PC-9 (cell line): ENCODE data around the gene ARHGAP26. TPM values are rescaled to one million over a fixed set of nuclear protein-coding genes. Genes with fewer than 3 reads are reported as not detected.

Experiments used
- BruUV-seq: library from RNA; stranded (reverse); fragments of 400-500 nt; replicated peaks from 2 replicates; lab custom pipeline; 2021; lab: Mats Ljungman, UMichigan
- CTCF ChIA-PET: fragments of 300-600 bp; sonication (Branson Sonifier 250); formaldehyde crosslinking; loops from one replicate; lab custom pipeline; 2022; ENCODE audit warnings: antibody characterized with exemption; lab: Charles Lee
- POLR2A ChIA-PET: fragments of 300-600 bp; sonication (Branson Sonifier 250); formaldehyde crosslinking; loops from one replicate; lab custom pipeline; 2022; ENCODE audit warnings: antibody characterized with exemption; ENCODE audit not compliant: unreplicated experiment; lab: Charles Lee
- DNase-seq, 2 experiments: peaks; one replicate each; pipeline versions ENCODE4 v3.0.0 to v3.0.0-alpha.2; 2015 to 2022; ENCODE audit warnings: mixed read lengths in 1 of 2
- H2AFZ ChIP-seq: fragments of 200-600 bp; sonication (generic); 2 replicates; pipeline ENCODE4 v1.8.1; 2017; ENCODE audit warnings: antibody characterized with exemption
- H3F3A ChIP-seq: fragments of 200-600 bp; sonication (generic); 2 replicates; pipeline ENCODE4 v1.8.1; 2017; ENCODE audit warnings: antibody characterized with exemption, mild to moderate bottlenecking, low read depth; ENCODE audit not compliant: insufficient read depth
- H3K27ac ChIP-seq: fragments of 200-600 bp; sonication (generic); 2 replicates; pipeline ENCODE4 v1.6.1; 2016; ENCODE audit warnings: mixed run types
- H3K27me3 ChIP-seq: fragments of 200-600 bp; sonication (generic); 2 replicates; pipeline ENCODE4 v1.6.1; 2016; ENCODE audit warnings: low read depth, mixed run types; ENCODE audit not compliant: insufficient read depth
- H3K36me3 ChIP-seq: fragments of 200-600 bp; sonication (generic); 2 replicates; pipeline ENCODE4 v1.6.1; 2016; ENCODE audit warnings: low read depth, mixed run types
- H3K4me1 ChIP-seq: fragments of 200-600 bp; sonication (generic); replicated peaks from 2 replicates; pipeline ENCODE4 v1.6.1; 2016; ENCODE audit warnings: mixed run types; ENCODE audit not compliant: insufficient read depth
- H3K4me2 ChIP-seq: fragments of 200-600 bp; sonication (generic); 2 replicates; pipeline ENCODE4 v1.6.1; 2017; ENCODE audit warnings: mixed run types
- H3K4me3 ChIP-seq: fragments of 200-600 bp; sonication (generic); 2 replicates; pipeline ENCODE4 v1.6.1; 2016; ENCODE audit warnings: mixed run types
- H3K79me2 ChIP-seq: fragments of 200-600 bp; sonication (generic); 2 replicates; pipeline ENCODE4 v1.6.1; 2017; ENCODE audit warnings: low read depth, mixed run types
- H3K9me2 ChIP-seq: fragments of 200-600 bp; sonication (generic); 2 replicates; pipeline ENCODE4 v1.8.1; 2017; ENCODE audit warnings: mild to moderate bottlenecking; ENCODE audit not compliant: insufficient read depth
- H3K9me3 ChIP-seq: fragments of 200-600 bp; sonication (generic); 2 replicates; pipeline ENCODE4 v1.8.1; 2016; ENCODE audit warnings: low read depth; ENCODE audit not compliant: insufficient read depth
- H4K20me1 ChIP-seq: fragments of 200-600 bp; sonication (generic); 2 replicates; pipeline ENCODE4 v1.8.1; 2017; ENCODE audit not compliant: insufficient read depth
- EZH2 ChIP-seq: fragments of 200-600 bp; sonication (generic); IDR thresholded peaks from 2 replicates; pipeline ENCODE4 v1.8.0; 2017; ENCODE audit warnings: antibody characterized with exemption, low read depth
- intact Hi-C: fragments of 100-400 bp; cut with micrococcal nuclease; formaldehyde crosslinking; loops from one replicate; pipeline ENCODE4 v1.10.0; 2022; ENCODE audit not compliant: unreplicated experiment
- total RNA-seq: library from RNA; stranded (reverse); gene quantifications from 2 replicates; pipeline ENCODE4 v1.2.3, GENCODE V29; 2021
- TF ChIP-seq, protein P1 (sequence below): fragments of 200-600 bp; sonication (generic); conservative IDR thresholded peaks from 2 replicates; pipeline ENCODE4 v1.6.1; 2017; ENCODE audit warnings: mixed run types, antibody characterized with exemption, mild to moderate bottlenecking, moderate library complexity

The ARHGAP26 gene
- total RNA-seq, 1 experiment from 2014 or later, result 29.7 TPM

DNA sequence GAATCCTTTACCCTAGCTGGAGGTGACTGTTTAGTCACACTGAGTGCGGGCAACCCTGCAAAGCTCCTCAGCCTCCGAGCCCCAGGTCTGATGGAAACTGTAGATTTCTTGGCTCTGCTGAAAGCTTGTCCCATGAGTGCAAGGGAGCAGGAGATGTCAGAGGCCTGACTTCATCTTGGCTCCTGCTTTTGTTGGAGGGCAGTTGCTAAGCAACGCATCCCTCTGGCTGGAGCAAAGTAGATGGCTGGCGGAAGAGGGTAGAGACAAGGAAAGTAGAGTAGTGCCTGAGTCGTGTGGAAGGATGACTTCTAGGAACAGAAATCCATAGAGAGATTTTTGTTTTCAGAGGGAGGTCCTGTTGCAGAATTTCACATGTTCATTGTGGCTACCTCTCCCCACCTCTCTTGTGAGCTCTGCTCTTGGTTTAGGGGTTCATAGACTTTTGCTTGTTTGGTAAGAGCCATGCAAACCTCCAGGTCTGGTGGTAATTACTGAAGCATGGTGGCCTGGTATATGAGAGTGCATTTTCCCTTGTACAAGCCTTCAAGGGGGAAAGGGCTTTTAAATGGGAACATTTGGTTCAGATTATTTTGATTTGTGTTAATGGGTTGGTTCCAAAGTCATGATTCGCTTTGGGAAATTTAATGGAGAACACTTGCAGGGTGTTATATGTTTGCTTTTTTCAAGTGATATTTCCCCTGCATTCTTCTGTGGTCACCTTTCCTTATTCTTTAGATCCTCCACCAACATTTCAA, 71.5 kb downstream of the ARHGAP26 start:
- BruUV-seq, result no TSS peak
- H3K36me3 ChIP-seq, result no peaks in the 10 kb centered on the region
- H3F3A ChIP-seq, result peaks cover 18% of the 10 kb centered on the region
- ChIA-PET CTCF (no interaction called here), POLR2A (no interaction called here)
- no peaks in the 10 kb centered on the region for H3K27me3 ChIP-seq
- H4K20me1 ChIP-seq, result no peaks in the 10 kb centered on the region
- no peak for TF ChIP-seq EZH2
- TF ChIP-seq, protein P1, sequence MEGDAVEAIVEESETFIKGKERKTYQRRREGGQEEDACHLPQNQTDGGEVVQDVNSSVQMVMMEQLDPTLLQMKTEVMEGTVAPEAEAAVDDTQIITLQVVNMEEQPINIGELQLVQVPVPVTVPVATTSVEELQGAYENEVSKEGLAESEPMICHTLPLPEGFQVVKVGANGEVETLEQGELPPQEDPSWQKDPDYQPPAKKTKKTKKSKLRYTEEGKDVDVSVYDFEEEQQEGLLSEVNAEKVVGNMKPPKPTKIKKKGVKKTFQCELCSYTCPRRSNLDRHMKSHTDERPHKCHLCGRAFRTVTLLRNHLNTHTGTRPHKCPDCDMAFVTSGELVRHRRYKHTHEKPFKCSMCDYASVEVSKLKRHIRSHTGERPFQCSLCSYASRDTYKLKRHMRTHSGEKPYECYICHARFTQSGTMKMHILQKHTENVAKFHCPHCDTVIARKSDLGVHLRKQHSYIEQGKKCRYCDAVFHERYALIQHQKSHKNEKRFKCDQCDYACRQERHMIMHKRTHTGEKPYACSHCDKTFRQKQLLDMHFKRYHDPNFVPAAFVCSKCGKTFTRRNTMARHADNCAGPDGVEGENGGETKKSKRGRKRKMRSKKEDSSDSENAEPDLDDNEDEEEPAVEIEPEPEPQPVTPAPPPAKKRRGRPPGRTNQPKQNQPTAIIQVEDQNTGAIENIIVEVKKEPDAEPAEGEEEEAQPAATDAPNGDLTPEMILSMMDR, result no peak
- H3K9me3 ChIP-seq, result no peaks in the 10 kb centered on the region
- 0 out of 2 replicates have a peak, but pooled peaks cover 3% of the 10 kb centered on the region for H3K9me2 ChIP-seq
- no peak for DNase-seq
- H3K79me2 ChIP-seq, result peaks cover 11% of the 10 kb centered on the region
- no peak overlapping the region for H2AFZ ChIP-seq
- no peak overlapping the region for H3K4me2 ChIP-seq
- H3K4me3 ChIP-seq, result no peak overlapping the region
- intact Hi-C loops, result no loop called here
- no peak overlapping the region for H3K27ac ChIP-seq
- peaks cover 24% of the 10 kb centered on the region for H3K4me1 ChIP-seq

DNA sequence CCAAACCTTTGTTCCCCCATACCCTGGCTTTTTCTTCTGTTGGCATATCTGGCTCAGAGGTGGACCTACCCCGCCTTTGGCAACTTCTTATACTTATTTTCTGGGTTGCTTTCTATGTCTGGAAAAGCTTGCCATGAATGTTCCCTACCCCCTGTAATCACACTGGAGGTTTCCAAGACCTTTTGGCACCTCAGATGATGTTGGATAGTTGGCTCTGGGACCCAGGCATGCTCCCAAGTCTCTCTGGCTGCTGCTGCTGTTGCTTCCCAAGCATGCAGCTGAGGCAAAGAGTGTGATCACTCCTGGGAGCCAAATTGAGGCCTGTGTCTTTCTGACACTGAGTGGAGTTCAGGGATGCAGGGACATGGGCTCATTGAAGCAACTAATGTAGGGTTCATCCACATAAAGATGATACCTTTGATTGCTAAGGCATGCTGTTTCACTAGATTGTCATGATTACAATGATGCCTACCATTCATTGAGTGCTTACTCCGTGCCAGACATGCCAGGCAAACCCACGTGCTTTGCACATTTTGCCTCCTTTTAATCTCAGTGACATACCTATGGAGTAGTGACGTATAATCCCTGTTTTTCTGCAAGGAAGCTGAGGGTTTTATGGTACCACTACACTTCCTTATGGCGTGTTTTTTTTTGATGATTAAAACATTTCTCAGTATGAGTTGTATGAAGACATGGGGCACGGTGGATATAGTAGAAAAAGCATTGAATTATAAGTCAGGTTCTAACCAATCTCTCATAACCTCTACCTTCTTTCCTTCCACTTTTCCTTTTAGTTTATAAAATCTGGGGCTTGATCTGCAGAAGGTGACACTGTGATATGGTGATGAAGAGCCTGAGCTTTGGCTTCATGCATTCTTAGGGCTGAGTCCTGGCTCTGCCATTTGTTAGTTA, 73.1 kb downstream of the ARHGAP26 start:
- no peak overlapping the region for H3K4me2 ChIP-seq
- no peaks in the 10 kb centered on the region for H3K27me3 ChIP-seq
- H3K9me2 ChIP-seq, result 0 out of 2 replicates have a peak, but pooled peaks cover 3% of the 10 kb centered on the region
- BruUV-seq, result no TSS peak
- no peak for DNase-seq
- H3K4me3 ChIP-seq, result no peak overlapping the region
- no peaks in the 10 kb centered on the region for H3K36me3 ChIP-seq
- ChIA-PET CTCF (interaction anchor here (0.7 kb wide), 1 partner anchor 59 kb away, joined by 6 read pairs; no protein-coding TSS in a partner anchor), POLR2A (no interaction called here)
- intact Hi-C loops, result no loop called here
- no peak overlapping the region for H2AFZ ChIP-seq
- H3K27ac ChIP-seq, result no peak overlapping the region
- H3K4me1 ChIP-seq, result peaks cover 31% of the 10 kb centered on the region
- no peaks in the 10 kb centered on the region for H4K20me1 ChIP-seq
- H3K79me2 ChIP-seq, result peaks cover 27% of the 10 kb centered on the region
- peaks cover 22% of the 10 kb centered on the region; the same call in 1 of the 2 replicates for H3F3A ChIP-seq
- H3K9me3 ChIP-seq, result no peaks in the 10 kb centered on the region
- TF ChIP-seq, protein P1, result no peak
- no peak for TF ChIP-seq EZH2

DNA sequence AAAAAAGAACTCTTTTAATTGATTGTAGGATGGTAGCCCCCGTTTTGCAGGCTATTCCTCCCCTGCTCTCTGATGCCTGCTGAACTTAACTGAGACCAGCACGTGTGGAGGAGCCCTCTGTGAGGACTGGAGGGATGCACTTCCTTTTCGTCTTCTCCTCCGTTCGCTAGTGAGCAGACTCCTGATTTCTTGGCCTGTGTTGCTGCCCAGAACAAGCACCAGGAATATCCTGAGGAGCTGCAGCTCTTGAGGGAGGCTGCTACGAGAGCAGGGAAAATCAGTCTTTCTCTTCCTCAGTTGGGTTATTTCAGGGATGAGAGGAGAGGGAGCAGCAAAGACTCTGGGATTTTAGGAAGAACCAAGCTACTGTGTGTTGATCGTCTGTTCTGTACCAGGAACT, 74.7 kb downstream of the ARHGAP26 start:
- CTCF ChIA-PET, result no interaction called here
- no TSS peak for BruUV-seq
- Histone ChIP-seq H3K4me1 (peaks cover 32% of the 10 kb centered on the region), H3K79me2 (peaks cover 37% of the 10 kb centered on the region), H2AFZ (no peak overlapping the region), H3K27me3 (no peaks in the 10 kb centered on the region), H3K27ac (peak overlapping the region; percentile 90), H3K9me2 (0 out of 2 replicates have a peak, but pooled peaks cover 3% of the 10 kb centered on the region), H3F3A (peaks cover 22% of the 10 kb centered on the region; the same call in 1 of the 2 replicates), H3K4me3 (no peak overlapping the region), H3K36me3 (no peaks in the 10 kb centered on the region), H3K9me3 (no peaks in the 10 kb centered on the region), H4K20me1 (no peaks in the 10 kb centered on the region), H3K4me2 (peak overlapping the region; percentile 67)
- no peak for DNase-seq
- TF ChIP-seq, protein P1, result no peak
- no peak for TF ChIP-seq EZH2
- intact Hi-C loops, result loop anchor here (5.0 kb wide), 1 partner anchor 73 kb away; the partner anchor contains the start of gene ARHGAP26
- POLR2A ChIA-PET, result no interaction called here
